HUES6 (cell line): ENCODE measurements around the gene TMEM39B.
A peak's percentile ranks its signal among the peaks of the same experiment; 100 is the strongest.

Experiments
- H3K27ac ChIP-seq: 2 replicates; pipeline ENCODE4 v1.7.0; 2013; ENCODE audit warnings: low read depth, mild to moderate bottlenecking, low read length, inconsistent platforms
- H3K27me3 ChIP-seq: 2 replicates; pipeline ENCODE4 v1.6.1; 2013; ENCODE audit warnings: low read length; ENCODE audit not compliant: control insufficient read depth, insufficient read depth
- H3K36me3 ChIP-seq: 2 replicates; pipeline ENCODE4 v1.6.1; 2013; ENCODE audit warnings: low read length; ENCODE audit not compliant: control insufficient read depth, insufficient read depth
- H3K4me1 ChIP-seq: 2 replicates; pipeline ENCODE4 v1.6.1; 2013; ENCODE audit warnings: low read length; ENCODE audit not compliant: control insufficient read depth, insufficient read depth
- H3K4me3 ChIP-seq: 2 replicates; pipeline ENCODE4 v1.5.1; 2013; ENCODE audit warnings: low read depth, low read length
- H3K9ac ChIP-seq: one replicate; pipeline ENCODE4 v1.6.1; 2013; ENCODE audit warnings: mild to moderate bottlenecking, low read length
- H3K9me3 ChIP-seq: 2 replicates; pipeline ENCODE4 v1.6.1; 2013; ENCODE audit warnings: low read depth, low read length; ENCODE audit not compliant: control insufficient read depth, insufficient read depth

Gene TMEM39B

DNA sequence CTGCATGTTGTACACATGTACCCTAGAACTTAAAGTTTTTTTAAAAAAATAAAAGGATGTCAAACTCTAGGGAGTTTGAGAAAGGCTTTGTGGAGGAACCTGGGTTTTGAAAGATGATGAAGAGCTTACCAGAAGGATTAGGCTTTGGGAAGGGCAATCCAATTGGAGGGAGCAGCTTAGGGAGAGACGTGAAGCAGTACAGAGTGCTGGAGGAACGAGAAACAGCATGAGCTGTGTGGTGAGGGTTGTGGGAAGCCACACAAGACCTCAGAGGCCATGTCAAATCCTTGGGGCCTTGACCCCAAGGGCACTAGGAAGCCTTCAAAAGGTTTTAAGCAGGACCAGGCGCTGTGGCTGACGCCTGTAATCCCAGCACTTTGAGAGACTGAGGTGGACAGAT lies 26.7 kb downstream of the TMEM39B start:
- Histone ChIP-seq H3K9me3 (no peaks in the 10 kb centered on the region), H3K36me3 (peaks cover 57% of the 10 kb centered on the region), H3K27me3 (no peaks in the 10 kb centered on the region), H3K27ac (no peak overlapping the region), H3K9ac (no peak overlapping the region), H3K4me3 (no peak overlapping the region), H3K4me1 (peaks cover 5% of the 10 kb centered on the region; the same call in 1 of the 2 replicates)

DNA sequence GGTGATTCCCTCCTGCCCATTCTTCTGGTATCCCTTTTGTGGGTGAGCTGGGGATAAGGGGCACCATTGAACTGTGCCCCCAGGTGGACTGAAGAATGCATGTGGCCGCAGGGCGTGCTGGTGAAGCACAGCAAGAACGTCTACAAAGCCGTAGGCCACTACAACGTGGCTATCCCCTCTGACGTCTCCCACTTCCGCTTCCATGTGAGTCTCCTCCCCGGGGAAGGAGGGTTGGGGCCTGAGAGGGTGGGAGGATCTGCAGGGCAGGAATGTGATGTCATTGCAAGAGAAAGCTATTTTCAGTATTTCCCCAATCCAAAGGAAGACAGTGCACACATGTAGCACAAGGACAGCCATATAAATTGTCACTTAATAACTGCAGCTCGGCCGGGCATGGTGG lies 27.6 kb downstream of the TMEM39B start:
- Histone ChIP-seq H3K9me3 (no peaks in the 10 kb centered on the region), H3K27ac (no peak overlapping the region), H3K4me3 (no peak overlapping the region), H3K9ac (no peak overlapping the region), H3K27me3 (no peaks in the 10 kb centered on the region), H3K36me3 (peaks cover 48% of the 10 kb centered on the region), H3K4me1 (peaks cover 5% of the 10 kb centered on the region; the same call in 1 of the 2 replicates)

DNA sequence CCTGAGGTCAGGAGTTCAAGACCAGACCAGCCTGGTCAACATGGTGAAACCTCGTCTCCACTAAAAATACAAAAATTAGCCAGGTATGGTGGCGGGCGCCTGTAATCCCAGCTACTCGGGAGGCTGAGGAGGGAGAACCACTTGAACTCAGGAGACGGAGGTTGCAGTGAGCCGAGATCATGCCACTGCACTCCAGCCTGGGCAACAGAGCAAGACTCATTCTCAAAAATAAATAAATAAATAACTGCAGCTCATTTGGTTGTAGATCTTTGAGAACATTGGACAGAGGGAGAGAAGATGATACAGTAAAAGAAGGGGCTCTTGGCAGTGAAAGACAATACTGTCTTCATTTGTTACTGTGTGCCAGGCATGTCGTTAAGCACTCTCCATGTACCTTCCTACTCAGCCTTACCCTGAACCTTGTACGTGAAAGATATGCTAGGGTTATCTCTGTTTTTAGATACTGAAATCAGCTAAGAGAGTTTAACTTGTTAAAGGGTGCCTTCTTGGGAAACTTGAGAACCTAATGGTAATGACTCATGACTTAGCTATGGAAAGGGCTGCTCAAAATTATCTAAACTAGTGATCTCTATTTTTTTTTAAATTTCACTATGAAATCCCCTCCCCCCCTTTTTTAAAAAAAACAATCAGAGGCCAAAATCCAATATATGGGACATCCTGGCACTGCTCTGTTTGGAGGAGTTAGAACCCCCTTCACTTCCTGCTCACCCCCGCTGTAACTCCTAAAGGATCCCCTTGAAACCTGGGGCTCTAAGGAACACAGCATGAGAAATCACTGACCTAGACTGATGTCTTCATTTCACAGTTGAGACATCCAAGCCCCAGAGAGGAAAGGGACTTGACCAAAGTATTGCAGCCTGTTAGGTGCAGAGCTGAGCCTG lies 28.3 kb downstream of the TMEM39B start:
- peaks cover 41% of the 10 kb centered on the region for H3K36me3 ChIP-seq
- H3K27ac ChIP-seq = peak overlapping the region; percentile 40; the same call in 1 of the 2 replicates
- no peak overlapping the region for H3K9ac ChIP-seq
- peaks cover 5% of the 10 kb centered on the region; the same call in 1 of the 2 replicates for H3K4me1 ChIP-seq
- H3K27me3 ChIP-seq = no peaks in the 10 kb centered on the region
- no peaks in the 10 kb centered on the region for H3K9me3 ChIP-seq
- H3K4me3 ChIP-seq = no peak overlapping the region

DNA sequence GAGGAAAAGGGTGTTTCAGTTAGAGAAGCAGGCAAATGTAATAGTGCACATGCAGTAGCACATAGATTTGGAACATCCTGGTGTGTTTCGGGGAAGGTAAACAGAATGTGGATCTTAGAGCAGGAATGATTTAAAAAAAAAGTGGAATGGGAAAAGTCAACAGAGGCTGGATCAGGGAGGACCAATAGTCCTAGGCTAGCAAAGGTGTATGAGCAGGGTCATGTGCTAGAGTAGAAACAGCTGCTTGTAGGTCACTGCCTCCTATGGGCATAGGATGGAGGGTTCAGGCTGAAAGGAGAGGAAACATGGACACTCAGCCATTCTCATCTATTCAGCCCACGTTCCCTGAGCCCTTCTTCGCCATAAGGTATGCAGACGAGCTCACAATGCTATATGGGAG lies 31.4 kb downstream of the TMEM39B start:
- H3K9ac ChIP-seq = no peak overlapping the region
- H3K27ac ChIP-seq = no peak overlapping the region
- no peaks in the 10 kb centered on the region for H3K9me3 ChIP-seq
- peaks cover 28% of the 10 kb centered on the region for H3K36me3 ChIP-seq
- no peaks in the 10 kb centered on the region for H3K27me3 ChIP-seq
- H3K4me1 ChIP-seq = peaks cover 8% of the 10 kb centered on the region; the same call in 1 of the 2 replicates
- H3K4me3 ChIP-seq = no peak overlapping the region

DNA sequence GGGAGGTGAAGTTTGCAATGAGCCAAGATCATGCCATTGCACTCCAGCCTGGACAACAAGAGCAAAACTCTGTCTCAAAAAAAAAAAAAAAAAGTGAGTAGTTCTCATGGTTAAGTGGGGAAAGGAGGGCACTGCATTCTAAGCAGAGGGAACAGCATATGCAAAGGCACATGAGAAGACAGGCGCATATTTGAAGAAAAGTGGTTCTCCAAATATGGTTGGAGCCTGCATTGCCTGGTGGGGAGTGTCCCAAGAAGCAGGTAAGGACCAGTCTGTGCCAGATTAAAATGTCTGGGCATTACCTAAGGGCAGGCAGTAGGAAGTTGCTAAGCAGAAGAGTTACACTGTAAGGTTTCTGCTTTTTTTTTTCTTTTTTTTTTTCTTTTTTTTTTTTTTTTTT lies 32.6 kb downstream of the TMEM39B start:
- peaks cover 21% of the 10 kb centered on the region for H3K36me3 ChIP-seq
- no peaks in the 10 kb centered on the region for H3K9me3 ChIP-seq
- no peak overlapping the region for H3K9ac ChIP-seq
- H3K27me3 ChIP-seq = no peaks in the 10 kb centered on the region
- no peak overlapping the region for H3K4me3 ChIP-seq
- H3K27ac ChIP-seq = no peak overlapping the region
- H3K4me1 ChIP-seq = peaks cover 8% of the 10 kb centered on the region; the same call in 1 of the 2 replicates

DNA sequence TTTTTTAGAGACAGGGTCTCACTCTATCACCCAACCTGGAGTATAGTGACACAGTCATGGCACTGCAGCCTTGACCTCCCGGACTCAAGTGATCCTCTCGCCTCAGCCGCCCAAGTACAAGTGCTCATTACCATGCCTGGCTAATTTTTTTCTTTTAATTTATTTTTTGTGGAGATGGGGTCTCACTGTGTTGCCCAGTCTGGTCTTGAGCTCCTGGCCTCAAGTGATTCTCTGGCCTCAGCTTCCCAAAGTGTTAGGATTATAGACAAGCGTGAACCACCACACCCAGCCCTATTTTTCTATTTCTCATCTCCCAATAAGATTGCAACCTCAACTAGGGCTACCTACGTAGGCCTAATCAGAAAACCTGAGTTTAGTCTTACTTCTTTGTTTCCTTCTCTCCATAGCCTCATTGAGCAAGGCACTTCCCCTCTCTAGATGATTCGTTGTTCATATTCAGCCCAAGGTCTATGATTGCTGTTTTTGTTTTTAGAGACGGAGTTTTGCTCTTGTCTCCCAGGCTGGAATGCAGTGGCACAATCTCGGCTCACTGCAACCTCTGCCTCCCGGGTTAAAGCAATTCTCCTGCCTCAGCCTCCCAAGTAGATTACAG lies 34.0 kb downstream of the TMEM39B start:
- no peak overlapping the region for H3K9ac ChIP-seq
- H3K4me1 ChIP-seq = peaks cover 3% of the 10 kb centered on the region; the same call in 1 of the 2 replicates
- no peak overlapping the region for H3K27ac ChIP-seq
- H3K27me3 ChIP-seq = no peaks in the 10 kb centered on the region
- no peak overlapping the region for H3K4me3 ChIP-seq
- H3K36me3 ChIP-seq = peaks cover 10% of the 10 kb centered on the region; the same call in 1 of the 2 replicates
- H3K9me3 ChIP-seq = no peaks in the 10 kb centered on the region

DNA sequence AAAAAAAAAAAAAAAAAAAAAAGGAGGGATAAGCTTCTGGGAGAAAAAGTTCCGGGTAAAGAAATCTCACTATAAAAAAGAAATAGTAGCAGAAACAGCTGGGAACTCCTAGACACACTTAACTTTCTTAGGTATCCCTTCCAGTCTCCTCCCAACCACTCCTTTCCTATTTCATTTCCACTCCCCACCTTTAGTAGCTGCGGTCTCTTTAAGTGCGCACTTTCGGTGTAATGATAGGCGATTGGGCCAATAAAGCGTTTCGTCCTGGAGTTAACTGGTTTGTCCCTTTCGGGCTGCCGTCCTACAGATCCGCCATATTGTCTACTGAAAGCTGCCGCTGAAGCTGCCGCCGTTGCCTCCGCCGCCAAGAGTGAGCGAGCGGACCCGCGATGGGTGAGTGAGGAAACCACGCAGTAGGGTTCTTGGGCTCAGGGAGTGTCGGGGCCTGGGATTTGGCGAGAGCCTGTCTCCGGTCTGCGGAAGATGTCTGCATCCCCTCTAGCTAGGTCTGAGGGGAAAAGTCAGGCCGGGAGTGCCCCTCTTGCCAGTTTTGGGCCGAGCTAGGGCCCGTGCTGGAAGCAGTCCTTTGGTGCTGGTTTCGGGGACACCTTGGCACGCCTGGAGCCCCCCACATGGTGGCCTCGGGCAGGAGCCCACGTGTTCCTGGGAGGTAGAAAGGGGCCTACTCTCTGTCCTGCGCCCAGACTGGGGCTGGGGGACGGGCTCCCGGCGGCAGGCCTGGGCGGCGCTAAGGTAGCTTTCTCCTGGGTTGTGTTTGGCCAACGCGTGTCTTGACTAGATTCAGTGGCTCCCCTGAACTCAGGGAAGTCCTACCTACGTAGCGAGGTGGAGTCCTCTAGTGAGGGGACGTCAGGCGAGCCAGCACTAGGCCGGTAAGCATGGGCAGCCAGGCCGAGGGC lies 35.3 kb downstream of the TMEM39B start, which contains the start of gene KPNA6:
Gene KPNA6, plus strand, starts transcription at position 315 of the 920 bp plus-strand sequence. Its CDS starts 75 bp downstream, at position 390.
- Histone ChIP-seq H3K4me3 (peak within 1 kb of the TSS; percentile 97), H3K27ac (peak within 1 kb of the TSS; percentile 73), H3K4me1 (0 out of 2 replicates have a peak, but pooled peaks cover 3% of the 10 kb centered on the region), H3K9me3 (no peaks in the 10 kb centered on the region), H3K27me3 (no peaks in the 10 kb centered on the region), H3K9ac (peak within 1 kb of the TSS; percentile 95), H3K36me3 (0 out of 2 replicates have a peak, but pooled peaks cover under 1% of the 10 kb centered on the region)

DNA sequence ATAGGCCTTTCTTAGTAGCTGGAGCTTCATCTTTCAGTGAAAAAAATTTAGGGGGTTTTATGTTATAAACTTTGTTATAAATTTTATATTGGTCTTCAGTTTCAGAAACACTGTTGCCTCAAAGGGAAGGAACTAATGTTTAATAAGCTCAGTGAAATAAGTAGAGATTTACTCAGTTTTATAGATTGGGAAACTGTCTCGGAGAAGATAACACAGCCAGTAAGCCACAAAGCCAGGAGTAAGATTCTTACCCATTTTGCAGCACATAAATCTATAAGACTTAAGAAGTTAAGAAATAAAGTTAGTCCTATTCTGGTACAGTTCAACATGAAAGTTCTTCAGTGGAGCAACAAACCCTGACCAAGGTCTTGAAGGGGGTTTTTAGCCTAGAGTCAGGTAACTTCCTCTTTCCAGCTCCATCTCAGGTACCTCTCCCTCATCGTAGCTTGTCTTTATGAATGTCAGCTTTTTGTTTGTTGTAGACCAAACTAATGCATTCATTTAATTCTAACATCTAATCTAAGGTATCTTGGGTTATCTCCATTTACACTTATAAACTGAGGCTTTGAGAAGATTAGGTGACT lies 38.4 kb downstream of the TMEM39B start:
- no peaks in the 10 kb centered on the region for H3K9me3 ChIP-seq
- H3K4me3 ChIP-seq = no peak overlapping the region
- H3K27me3 ChIP-seq = no peaks in the 10 kb centered on the region
- no peak overlapping the region for H3K27ac ChIP-seq
- no peaks in the 10 kb centered on the region for H3K36me3 ChIP-seq
- H3K9ac ChIP-seq = no peak overlapping the region
- H3K4me1 ChIP-seq = 0 out of 2 replicates have a peak, but pooled peaks cover 3% of the 10 kb centered on the region

DNA sequence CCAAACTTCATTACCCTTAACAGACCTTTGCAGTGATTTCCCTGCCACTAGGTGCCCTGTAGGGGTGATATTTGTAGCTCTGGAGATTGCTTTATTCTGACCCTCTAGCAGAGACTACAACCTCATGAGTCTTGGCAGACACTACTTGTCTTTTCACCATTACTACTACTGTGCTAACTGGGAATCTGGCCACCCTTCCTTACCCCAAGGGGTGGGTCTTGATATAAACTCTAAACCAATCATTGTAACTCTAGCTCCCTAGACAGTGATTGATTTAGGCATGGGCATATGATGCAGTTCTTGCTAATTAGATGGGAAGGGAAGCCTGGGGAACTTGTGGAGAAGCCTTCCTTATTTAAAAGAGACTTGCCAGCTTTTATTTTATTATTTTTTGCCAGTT lies 39.0 kb downstream of the TMEM39B start:
- H3K9me3 ChIP-seq = no peaks in the 10 kb centered on the region
- no peak overlapping the region for H3K9ac ChIP-seq
- H3K4me3 ChIP-seq = no peak overlapping the region
- no peaks in the 10 kb centered on the region for H3K27me3 ChIP-seq
- H3K36me3 ChIP-seq = no peaks in the 10 kb centered on the region
- 0 out of 2 replicates have a peak, but pooled peaks cover 3% of the 10 kb centered on the region for H3K4me1 ChIP-seq
- no peak overlapping the region for H3K27ac ChIP-seq

DNA sequence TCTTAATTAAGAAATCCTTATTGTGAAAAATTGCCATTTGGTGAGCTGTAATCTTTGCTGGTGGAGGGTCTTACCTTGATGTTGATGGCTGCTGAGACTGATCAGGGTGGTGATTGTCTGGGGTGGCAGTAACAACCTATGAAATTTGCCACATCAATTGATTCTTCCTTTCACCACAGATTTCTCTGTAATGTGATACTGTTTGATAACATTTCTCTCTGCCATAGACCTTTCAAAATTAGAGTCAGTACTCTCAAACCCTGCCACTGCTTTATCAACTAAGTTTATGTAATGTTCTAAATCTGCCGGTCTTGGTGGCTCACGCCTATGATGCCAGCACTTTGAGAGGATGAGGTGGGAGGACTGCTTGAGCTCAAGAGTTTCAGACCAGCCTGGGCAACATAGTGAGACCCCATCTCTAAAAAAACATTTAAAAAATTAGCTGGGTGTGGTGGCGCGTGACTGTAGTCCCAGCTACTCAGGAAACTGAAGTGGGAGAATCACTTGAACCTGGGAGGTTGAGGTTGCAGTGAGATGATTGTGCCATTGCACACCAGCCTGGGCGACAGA lies 40.2 kb downstream of the TMEM39B start:
- no peaks in the 10 kb centered on the region for H3K36me3 ChIP-seq
- H3K9me3 ChIP-seq = no peaks in the 10 kb centered on the region
- H3K4me1 ChIP-seq = 0 out of 2 replicates have a peak, but pooled peaks cover 3% of the 10 kb centered on the region
- no peaks in the 10 kb centered on the region for H3K27me3 ChIP-seq
- H3K4me3 ChIP-seq = no peak overlapping the region
- no peak overlapping the region for H3K9ac ChIP-seq
- H3K27ac ChIP-seq = no peak overlapping the region
